GM12878 (cell line): Measurements from ENCODE around the gene GDPD1.
"Not testable (repeated sequence)": the region's sequence is repeated elsewhere in the genome, so short reads cannot be mapped to it uniquely, and the experiment has no call there.

Experiments used
- POLR2AphosphoS5 ChIP-seq: IDR thresholded peaks from 2 replicates; pipeline ENCODE4 v1.6.1; 2011; ENCODE audit warnings: mild to moderate bottlenecking, low read length, inconsistent platforms
- TAF1 ChIP-seq: IDR thresholded peaks from 2 replicates; pipeline ENCODE4 v1.6.1; 2011; ENCODE audit warnings: mild to moderate bottlenecking, low read depth, low read length, borderline replicate concordance
- USF1 ChIP-seq: IDR thresholded peaks from 2 replicates; pipeline ENCODE4 v1.6.1; 2011; ENCODE audit warnings: borderline replicate concordance, low read depth, mild to moderate bottlenecking, moderate library complexity, mixed read lengths, low read length; ENCODE audit not compliant: insufficient read depth; ENCODE audit errors: extremely low read length

GRCh38 chr17:59179601-59180000, 40.7 kb upstream of the GDPD1 start:
- TF ChIP-seq POLR2AphosphoS5, TAF1, USF1: not testable (repeated sequence)
